GM18873 (cell line): ENCODE measurements around the gene PRPF39.
A peak's percentile ranks its signal among the peaks of the same experiment; 100 is the strongest.
"Not testable (repeated sequence)": the region's sequence is repeated elsewhere in the genome, so short reads cannot be mapped to it uniquely, and the experiment has no call there.

Experiments used
- ATAC-seq: cut with Tn5 transposase; IDR thresholded peaks from one replicate; pipeline ENCODE4 v1.9.1; 2021; ENCODE audit warnings: mild to moderate bottlenecking, moderate library complexity, moderate number of reproducible peaks; ENCODE audit not compliant: unreplicated experiment, low FRiP score

The PRPF39 gene

GRCh38 chr14:45083976-45084722 lies at the start of gene PRPF39:
TSS of gene PRPF39 (plus strand) at chr14:45084116. CDS start at chr14:45095240, 11,124 bp downstream.
- peak; percentile 87 for ATAC-seq

GRCh38 chr14:45034730-45035129 lies 49.2 kb upstream of the PRPF39 start:
- ATAC-seq = no peak

- ATAC-seq = no peak
These were observed 45.7 kb upstream of the PRPF39 start for GRCh38 chr14:45038256-45038655.

GRCh38 chr14:45038865-45039264 lies 45.1 kb upstream of the PRPF39 start:
- ATAC-seq = no peak

- no peak for ATAC-seq
These were observed 44.5 kb upstream of the PRPF39 start for GRCh38 chr14:45039390-45039789.

- no peak for ATAC-seq
These were observed 42.3 kb upstream of the PRPF39 start for GRCh38 chr14:45041641-45042040.

- no peak for ATAC-seq
These were observed 39.3 kb upstream of the PRPF39 start for GRCh38 chr14:45044638-45045037.

GRCh38 chr14:45048385-45048784 lies 35.5 kb upstream of the PRPF39 start:
- no peak for ATAC-seq

- ATAC-seq = no peak
These were observed 32.7 kb upstream of the PRPF39 start for GRCh38 chr14:45051180-45051579.

GRCh38 chr14:45051896-45052295 lies 32.0 kb upstream of the PRPF39 start:
- no peak for ATAC-seq

GRCh38 chr14:45057349-45057748 lies 26.6 kb upstream of the PRPF39 start:
- no peak for ATAC-seq

- no peak for ATAC-seq
These were observed 26.0 kb upstream of the PRPF39 start for GRCh38 chr14:45057881-45058364.

GRCh38 chr14:45060551-45060950 lies 23.4 kb upstream of the PRPF39 start:
- ATAC-seq = no peak

GRCh38 chr14:45065540-45065939 lies 18.4 kb upstream of the PRPF39 start:
- no peak for ATAC-seq

GRCh38 chr14:45065956-45066355 lies 18.0 kb upstream of the PRPF39 start:
- ATAC-seq = no peak

GRCh38 chr14:45066667-45067066 lies 17.2 kb upstream of the PRPF39 start:
- no peak for ATAC-seq

- no peak for ATAC-seq
These were observed 15.5 kb upstream of the PRPF39 start for GRCh38 chr14:45068396-45068795.

GRCh38 chr14:45070215-45070614 lies 13.7 kb upstream of the PRPF39 start:
- no peak for ATAC-seq

GRCh38 chr14:45072126-45072525 lies 11.8 kb upstream of the PRPF39 start:
- ATAC-seq = no peak

GRCh38 chr14:45073231-45073879 lies 10.6 kb upstream of the PRPF39 start:
- ATAC-seq = no peak

- no peak for ATAC-seq
These were observed 5.6 kb upstream of the PRPF39 start for GRCh38 chr14:45078323-45078722.

- ATAC-seq = not testable (repeated sequence)
These were observed 3.4 kb upstream of the PRPF39 start for GRCh38 chr14:45080416-45080968.
